Gastroesophageal sphincter (tissue), 4 donors: ENCODE measurements around the gene MBOAT1. TPM values are rescaled to one million over a fixed set of nuclear protein-coding genes. Genes with fewer than 3 reads are reported as not detected.

Experiments used
- ATAC-seq: fragments of 150-250 bp; one replicate; pipeline ENCODE4 v1.9.1; 2016; ENCODE audit warnings: mild to moderate bottlenecking, moderate library complexity
- H3K27ac ChIP-seq, 4 donors: fragments of 200-600 bp; sonication (generic) in 3 of 4; 1 replicate in 3 of 4; 2 replicates in 1 of 4; pipeline ENCODE4 v1.5.1; 2016 to 2019
- H3K27me3 ChIP-seq: fragments of 200-600 bp; sonication (generic); one replicate; pipeline ENCODE4 v1.5.1; 2019
- H3K36me3 ChIP-seq, 2 donors: fragments of 200-600 bp; sonication (generic); one replicate each; pipeline ENCODE4 v1.5.1; 2019; ENCODE audit warnings: control low read depth in 1 of 2
- H3K4me1 ChIP-seq, 3 donors: fragments of 200-600 bp; sonication (generic); 1 replicate in 2 of 3; 2 replicates in 1 of 3; pipeline ENCODE4 v1.5.1; 2016 to 2019; ENCODE audit warnings: control low read depth in 2 of 3
- H3K4me3 ChIP-seq, 2 donors: fragments of 200-600 bp; sonication (generic); one replicate each; pipeline ENCODE4 v1.5.1; 2019; ENCODE audit warnings: mild to moderate bottlenecking in 1 of 2, moderate library complexity in 1 of 2
- H3K9me3 ChIP-seq, 3 donors: fragments of 200-600 bp; sonication (generic); one replicate each; pipeline ENCODE4 v1.5.1; 2017 to 2019; ENCODE audit warnings: control low read depth in 2 of 3
- EP300 ChIP-seq: sonication (generic); formaldehyde crosslinking; IDR thresholded peaks from one replicate; pipeline ENCODE4 v1.6.1; 2017; ENCODE audit warnings: antibody characterized with exemption, mild to moderate bottlenecking
- POLR2A ChIP-seq, 2 donors: fragments of 450-650 bp; IDR thresholded peaks; one replicate each; pipeline ENCODE4 v1.6.1; 2017; ENCODE audit warnings: antibody characterized with exemption in 2 of 2, mild to moderate bottlenecking in 2 of 2, moderate library complexity in 1 of 2
- POLR2AphosphoS5 ChIP-seq: sonication (generic); formaldehyde crosslinking; IDR thresholded peaks from one replicate; pipeline ENCODE4 v1.6.1; 2017; ENCODE audit warnings: antibody characterized with exemption
- WGBS, 2 donors: methylation state at CpG; one replicate each; pipeline ENCODE4 v1.1.5; 2018; ENCODE audit warnings: low coverage in 1 of 2; 5-methylcytosine and 5-hydroxymethylcytosine counted together
- total RNA-seq, 4 donors: library from RNA; depleted of rRNA; stranded (reverse); fragments of >200 nt; gene quantifications; one replicate each; pipeline ENCODE4 v1.1.0, GENCODE V29; 2016
- TF ChIP-seq, protein P1 (sequence below), 4 experiments: fragments of 200-600 bp in 2 of 4; fragments of 450-650 bp in 2 of 4; sonication (generic) in 1 of 4; IDR thresholded peaks; one replicate each; pipeline ENCODE4 v1.5.1; 2017 to 2019; ENCODE audit warnings: antibody characterized with exemption in 4 of 4, mild to moderate bottlenecking in 2 of 4, moderate library complexity in 2 of 4

MBOAT1 gene
- total RNA-seq, 4 donors from 2014 or later, result 2.6 to 11.8 (median 4.4) TPM

DNA sequence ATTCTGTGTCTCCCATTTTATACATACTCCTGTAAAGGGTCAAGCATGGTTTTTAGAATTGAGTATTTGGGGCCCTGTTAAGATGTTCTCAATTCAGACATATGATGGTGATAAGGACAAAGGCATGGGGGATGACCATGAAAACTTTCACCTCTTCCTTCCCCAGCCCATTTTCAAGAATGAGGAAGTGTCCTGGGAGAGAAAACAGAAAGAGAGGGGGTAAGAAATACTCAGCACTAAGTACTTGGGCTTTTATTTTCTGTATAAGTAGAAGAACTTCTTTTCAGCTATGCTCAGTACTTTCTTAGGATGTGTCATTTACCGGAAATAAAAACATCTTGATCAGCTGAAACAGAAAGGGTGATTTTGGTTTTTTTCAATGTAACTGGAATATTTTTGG is 10.9 kb upstream of the MBOAT1 start:
- ATAC-seq, result no peak
- Histone ChIP-seq H3K36me3 (no peaks in the 10 kb centered on the region), H3K4me1 (peaks cover 0 to under 1% (median 0%) of the 10 kb centered on the region in 3 donors), H3K9me3 (no peaks in the 10 kb centered on the region), H3K4me3 (no peak overlapping the region), H3K27ac (no peak overlapping the region), H3K27me3 (no peaks in the 10 kb centered on the region)
- no peak for TF ChIP-seq EP300
- TF ChIP-seq POLR2A (IDR thresholded peaks at IDR 0.05), result no peak
- TF ChIP-seq, protein P1, sequence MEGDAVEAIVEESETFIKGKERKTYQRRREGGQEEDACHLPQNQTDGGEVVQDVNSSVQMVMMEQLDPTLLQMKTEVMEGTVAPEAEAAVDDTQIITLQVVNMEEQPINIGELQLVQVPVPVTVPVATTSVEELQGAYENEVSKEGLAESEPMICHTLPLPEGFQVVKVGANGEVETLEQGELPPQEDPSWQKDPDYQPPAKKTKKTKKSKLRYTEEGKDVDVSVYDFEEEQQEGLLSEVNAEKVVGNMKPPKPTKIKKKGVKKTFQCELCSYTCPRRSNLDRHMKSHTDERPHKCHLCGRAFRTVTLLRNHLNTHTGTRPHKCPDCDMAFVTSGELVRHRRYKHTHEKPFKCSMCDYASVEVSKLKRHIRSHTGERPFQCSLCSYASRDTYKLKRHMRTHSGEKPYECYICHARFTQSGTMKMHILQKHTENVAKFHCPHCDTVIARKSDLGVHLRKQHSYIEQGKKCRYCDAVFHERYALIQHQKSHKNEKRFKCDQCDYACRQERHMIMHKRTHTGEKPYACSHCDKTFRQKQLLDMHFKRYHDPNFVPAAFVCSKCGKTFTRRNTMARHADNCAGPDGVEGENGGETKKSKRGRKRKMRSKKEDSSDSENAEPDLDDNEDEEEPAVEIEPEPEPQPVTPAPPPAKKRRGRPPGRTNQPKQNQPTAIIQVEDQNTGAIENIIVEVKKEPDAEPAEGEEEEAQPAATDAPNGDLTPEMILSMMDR (IDR thresholded peaks at IDR 0.05), result no peak
- no peak for TF ChIP-seq POLR2AphosphoS5
- 92% methylated on average over 1 of the region's 1 CpG for WGBS, 2 donors

- WGBS, 2 donors, result 73 to 85% methylated on average over 3 of the region's 3 CpGs
- H3K27ac ChIP-seq, result no peak overlapping the region
- ATAC-seq, result no peak
- no peaks in the 10 kb centered on the region for H3K9me3 ChIP-seq
- H3K4me1 ChIP-seq, result peaks cover 0 to 14% (median 0%) of the 10 kb centered on the region in 3 donors
- H3K27me3 ChIP-seq, result no peaks in the 10 kb centered on the region
- H3K36me3 ChIP-seq, result no peaks in the 10 kb centered on the region
- H3K4me3 ChIP-seq, result no peak overlapping the region
- TF ChIP-seq, protein P1 (IDR thresholded peaks at IDR 0.05), result no peak
Measured at GRCh38 chr6:20221421-20221820, 9.2 kb upstream of the MBOAT1 start.

DNA sequence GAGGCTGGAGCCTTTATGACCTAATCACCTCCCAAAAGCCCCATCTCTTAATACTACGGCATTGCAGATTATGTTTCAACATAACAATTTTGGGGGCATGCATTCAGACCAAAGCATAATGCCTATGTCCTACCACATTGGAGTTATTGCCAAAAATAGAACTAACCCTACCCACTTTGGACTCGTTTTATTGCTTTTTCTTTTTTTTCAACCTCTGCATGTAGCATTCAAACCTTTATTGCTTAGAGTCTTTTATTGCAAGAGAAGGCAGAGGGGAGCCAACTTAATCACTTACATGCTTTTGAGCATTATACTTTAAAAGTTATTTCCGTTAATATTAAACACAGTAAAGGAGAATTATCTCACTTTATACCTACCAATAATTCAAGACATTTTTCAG is 8.1 kb upstream of the MBOAT1 start:
- 83 to 94% methylated on average over 3 of the region's 3 CpGs for WGBS, 2 donors
- no peak overlapping the region for H3K27ac ChIP-seq
- TF ChIP-seq EP300, result no peak
- TF ChIP-seq, protein P1 (IDR thresholded peaks at IDR 0.05), result no peak
- TF ChIP-seq POLR2AphosphoS5, result no peak
- no peak for TF ChIP-seq POLR2A (IDR thresholded peaks at IDR 0.05)
- H3K4me1 ChIP-seq, result peaks cover 0 to 14% (median 0%) of the 10 kb centered on the region in 3 donors
- ATAC-seq, result no peak
- no peaks in the 10 kb centered on the region for H3K9me3 ChIP-seq
- H3K27me3 ChIP-seq, result no peaks in the 10 kb centered on the region
- no peak overlapping the region for H3K4me3 ChIP-seq
- H3K36me3 ChIP-seq, result no peaks in the 10 kb centered on the region

DNA sequence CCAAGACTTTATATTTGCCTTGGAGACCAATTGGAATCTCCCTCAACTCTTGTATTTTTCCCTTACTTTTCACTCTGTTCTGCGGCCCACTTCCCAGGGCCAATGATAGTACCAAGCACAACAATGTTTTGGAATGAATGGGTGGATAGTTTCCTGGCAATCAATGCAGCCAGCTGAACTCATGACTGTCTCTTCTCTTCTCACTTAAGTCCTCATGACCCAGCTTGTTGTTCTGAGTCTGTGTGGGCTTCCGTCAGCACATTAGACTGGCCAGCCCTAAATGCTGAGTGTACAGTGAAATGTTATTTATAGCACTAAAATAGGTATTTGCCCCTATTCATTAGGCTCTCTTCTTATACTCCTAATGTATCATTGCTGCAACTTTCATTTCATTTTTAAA is 5.6 kb upstream of the MBOAT1 start:
- Histone ChIP-seq H3K4me3 (no peak overlapping the region), H3K4me1 (peaks cover 0 to 24% (median 3%) of the 10 kb centered on the region in 3 donors), H3K27me3 (no peaks in the 10 kb centered on the region), H3K27ac (no peak overlapping the region), H3K9me3 (no peaks in the 10 kb centered on the region), H3K36me3 (no peaks in the 10 kb centered on the region)
- 29 to 74% methylated on average over 1 to 2 of the region's 2 CpGs for WGBS, 2 donors
- TF ChIP-seq, protein P1 (IDR thresholded peaks at IDR 0.05), result no peak
- TF ChIP-seq POLR2AphosphoS5 (no peak), EP300 (no peak), POLR2A (IDR thresholded peaks at IDR 0.05) (no peak)
- ATAC-seq, result no peak

- WGBS, 2 donors, result 16 to 23% methylated on average over 5 of the region's 5 CpGs
- Histone ChIP-seq H3K27ac (no peak overlapping the region), H3K4me3 (no peak overlapping the region), H3K4me1 (peaks cover 0 to 25% (median 3%) of the 10 kb centered on the region in 3 donors), H3K9me3 (no peaks in the 10 kb centered on the region), H3K36me3 (no peaks in the 10 kb centered on the region), H3K27me3 (no peaks in the 10 kb centered on the region)
- TF ChIP-seq, protein P1 (IDR thresholded peaks at IDR 0.05), result no peak
- TF ChIP-seq POLR2AphosphoS5 (no peak), EP300 (no peak), POLR2A (IDR thresholded peaks at IDR 0.05) (no peak)
- no peak for ATAC-seq
Measured at GRCh38 chr6:20217324-20217855, 5.1 kb upstream of the MBOAT1 start.
